Right ventricle myocardium superior (tissue), 1 donor: ENCODE data around the gene PIGB. TPM values are rescaled to one million over a fixed set of nuclear protein-coding genes. Genes with fewer than 3 reads are reported as not detected.
A peak's percentile ranks its signal among the peaks of the same experiment; 100 is the strongest.
"Not testable (repeated sequence)": the region's sequence is repeated elsewhere in the genome, so short reads cannot be mapped to it uniquely, and the experiment has no call there.

ENCODE experiments used
- ATAC-seq: fragments of 200-7000 bp; cut with Tn5 transposase; one replicate; pipeline ENCODE4 v1.9.1; 2020; ENCODE audit warnings: mild to moderate bottlenecking; ENCODE audit not compliant: poor library complexity
- DNase-seq: peaks from one replicate; pipeline ENCODE4 v3.0.0-alpha.2; 2020
- intact Hi-C: fragments of 100-400 bp; cut with DNase I; formaldehyde crosslinking; loops from one replicate; pipeline ENCODE4 v1.11.2; 2022
- microRNA-seq: library from miRNA; unstranded; fragments of <30 nt; microRNA quantifications from one replicate; pipeline ENCODE4 v1.2.0, GENCODE V29; 2020
- total RNA-seq: library from RNA; stranded (reverse); fragmentation: NEBNext Ultra II Directional; extraction: Animal tissue kit (Norgen Biotek cat#: 25700); gene quantifications from one replicate; pipeline ENCODE4 v1.2.1, GENCODE V29; 2021
- donor health status: DM: no; HTN: yes; CAD: no; lungs with severe emphysema.

Gene PIGB
- total RNA-seq, 1 donor from 2014 or later: 3.5 TPM

DNA sequence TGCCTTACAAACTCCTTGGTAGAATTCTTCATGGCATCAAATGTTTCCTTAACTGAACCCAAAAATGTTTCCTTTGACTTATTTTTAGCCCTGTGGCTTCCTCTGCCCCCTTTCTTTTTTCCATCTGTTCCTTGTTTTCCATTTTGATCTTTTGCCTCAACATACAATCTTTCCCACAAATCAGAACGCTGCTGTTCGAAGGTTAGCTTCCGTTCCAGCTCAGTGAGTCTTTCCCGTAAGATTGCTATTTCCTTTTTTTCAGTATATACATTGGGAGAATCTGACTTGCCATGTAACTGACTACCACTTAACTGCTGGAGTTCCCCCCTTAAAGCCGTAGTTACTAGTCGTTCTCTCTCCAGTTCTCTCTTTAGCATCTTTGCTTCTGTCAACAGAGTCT lies 41.2 kb downstream of the PIGB start:
- intact Hi-C loops: no loop called here
- DNase-seq (no peak), ATAC-seq (no peak)

DNA sequence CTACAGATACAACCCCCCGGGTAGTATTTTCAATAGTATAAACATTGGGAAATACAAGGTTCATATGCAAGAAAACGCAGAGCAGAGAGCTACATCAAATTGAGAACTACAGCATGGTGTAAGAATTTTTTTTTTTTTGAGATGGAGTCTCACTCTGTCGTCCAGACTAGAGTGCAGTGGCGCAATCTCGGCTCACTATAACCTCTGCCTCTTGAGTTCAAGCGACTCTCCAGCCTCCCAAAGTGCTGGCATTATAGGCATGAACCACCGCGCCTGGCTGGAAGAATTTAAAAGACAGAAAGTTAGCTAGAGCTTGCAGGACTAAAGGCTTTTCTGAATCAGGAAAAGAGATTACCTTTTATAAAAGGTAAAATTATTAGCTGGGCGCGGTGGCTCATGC lies 42.0 kb downstream of the PIGB start:
- intact Hi-C loops: no loop called here
- DNase-seq (no peak), ATAC-seq (no peak)

- no peak for DNase-seq
- intact Hi-C loops: no loop called here
- no peak for ATAC-seq
Measured at GRCh38 chr15:55362641-55363040, 43.6 kb downstream of the PIGB start.

GRCh38 chr15:55366981-55367380 lies 48.0 kb downstream of the PIGB start:
- ATAC-seq (no peak), DNase-seq (no peak)
- intact Hi-C loops: no loop called here

DNA sequence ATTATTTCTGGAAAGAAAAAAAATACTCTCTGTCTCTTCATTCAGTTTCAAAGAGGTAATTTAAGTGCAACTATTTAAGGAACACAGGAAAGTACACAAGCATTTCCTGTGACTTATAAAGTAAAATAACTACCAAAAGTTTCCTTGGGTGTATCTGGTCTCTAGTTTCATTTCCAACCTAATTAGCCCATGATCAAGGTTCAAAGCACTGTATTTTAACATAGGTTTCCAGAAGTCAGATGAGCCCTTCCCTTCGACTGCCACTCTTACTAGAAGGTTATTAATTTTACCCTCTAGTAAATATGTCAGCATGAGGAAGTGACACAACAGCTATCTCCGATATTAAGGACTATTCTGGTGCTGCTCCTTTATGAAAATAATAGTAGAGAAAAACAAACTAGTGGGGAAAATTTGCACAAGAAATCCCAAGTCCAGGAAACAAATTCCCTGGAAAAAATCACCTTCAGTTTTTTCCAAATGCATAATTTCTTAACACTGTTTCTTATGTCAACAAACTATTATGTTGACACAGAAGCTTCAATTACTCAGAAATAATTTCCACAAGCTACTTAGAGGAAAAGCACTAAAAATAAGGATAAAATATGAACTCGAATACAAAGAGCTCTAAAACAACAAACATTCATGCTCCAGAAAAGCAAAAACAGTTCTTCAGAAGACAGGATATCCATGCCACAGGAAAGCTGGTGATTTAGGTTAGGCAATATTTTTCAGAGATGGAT lies 53.8 kb downstream of the PIGB start:
- DNase-seq: no peak
- intact Hi-C loops: no loop called here
- ATAC-seq: no peak

DNA sequence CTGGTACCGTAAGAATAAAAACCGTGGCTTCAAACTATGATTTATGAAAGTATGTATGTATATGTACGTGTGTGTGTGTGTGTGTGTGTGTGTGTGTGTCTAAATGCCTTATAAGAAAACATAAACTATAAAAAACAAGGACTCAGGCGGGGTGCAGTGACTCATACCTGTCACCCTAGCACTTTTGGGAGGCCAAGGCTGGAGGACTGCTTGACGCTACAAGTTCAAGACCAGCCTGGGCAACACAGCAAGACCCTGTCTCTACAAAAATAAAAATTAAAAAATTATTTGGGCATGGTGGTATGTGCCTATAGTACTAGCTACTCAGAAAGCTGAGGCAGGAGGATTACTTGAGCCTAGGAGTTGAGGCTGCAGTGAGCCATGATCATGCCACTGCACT lies 60.1 kb downstream of the PIGB start:
- intact Hi-C loops: no loop called here
- DNase-seq (no peak), ATAC-seq (no peak)

DNA sequence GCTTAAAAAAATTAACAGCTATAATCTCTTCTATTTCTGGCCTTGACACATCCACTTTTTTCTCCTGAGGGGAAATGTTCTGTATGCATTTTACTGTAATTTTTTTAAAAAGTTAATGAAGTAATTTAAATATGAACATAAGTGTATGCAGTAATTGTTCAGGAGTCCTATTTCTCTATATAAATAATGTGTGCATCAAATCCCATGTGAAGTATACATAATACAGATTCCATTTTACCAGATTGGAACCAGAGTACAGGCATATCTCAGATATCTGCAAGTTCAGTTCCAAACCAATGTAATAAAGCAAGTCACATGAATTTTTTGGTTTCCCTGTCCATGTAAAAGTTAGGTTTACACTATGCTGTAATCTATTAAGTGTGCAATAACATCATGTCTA lies 62.6 kb downstream of the PIGB start:
- DNase-seq (no peak), ATAC-seq (no peak)
- intact Hi-C loops: no loop called here

- intact Hi-C loops: no loop called here
- no peak for ATAC-seq
- no peak for DNase-seq
Measured at GRCh38 chr15:55383687-55384086, 64.7 kb downstream of the PIGB start.

DNA sequence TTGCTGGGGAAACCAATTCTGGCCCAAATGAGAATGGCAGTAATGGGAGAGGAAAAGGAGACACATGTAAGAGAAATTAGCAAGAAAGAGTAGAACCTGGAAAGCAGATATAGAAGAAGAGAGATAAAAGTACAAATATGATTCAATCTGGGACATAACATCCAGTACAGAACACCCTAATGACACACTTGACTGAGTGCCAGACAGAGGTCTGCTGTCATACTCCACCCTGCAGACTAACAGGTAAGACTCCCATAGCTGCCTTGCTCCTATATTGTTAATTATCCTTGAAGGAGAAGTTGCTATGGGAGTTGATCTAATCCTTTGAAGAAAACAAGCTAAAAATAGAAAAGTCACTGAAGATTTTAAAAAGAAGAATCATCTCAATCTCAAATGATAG lies 68.0 kb downstream of the PIGB start:
- ATAC-seq (no peak), DNase-seq (no peak)
- intact Hi-C loops: no loop called here

- DNase-seq (no peak), ATAC-seq (no peak)
- intact Hi-C loops: no loop called here
Measured at GRCh38 chr15:55389264-55389607, 70.2 kb downstream of the PIGB start.

GRCh38 chr15:55394694-55395093 lies 75.7 kb downstream of the PIGB start:
- DNase-seq (no peak), ATAC-seq (no peak)
- intact Hi-C loops: no loop called here

DNA sequence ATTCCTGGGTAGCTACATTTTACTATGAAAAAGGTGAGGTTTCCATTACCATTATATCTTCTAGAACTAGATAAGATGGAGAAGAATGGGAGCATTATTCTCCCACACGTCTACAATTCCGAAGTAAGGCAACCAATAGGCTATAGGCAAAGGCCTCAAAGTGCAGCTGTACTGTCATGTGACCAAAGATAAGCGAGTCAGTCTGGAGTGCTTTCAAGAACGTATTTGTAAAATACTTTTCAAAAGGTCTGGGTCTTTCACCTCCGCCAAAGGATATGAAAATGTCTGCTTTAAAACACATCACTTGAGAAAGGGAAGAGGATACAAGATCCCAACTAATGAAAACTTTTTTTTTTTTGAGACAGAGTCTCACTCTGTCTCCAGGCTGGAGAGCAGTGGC lies 79.2 kb downstream of the PIGB start:
- intact Hi-C loops: no loop called here
- DNase-seq: no peak
- ATAC-seq: no peak

GRCh38 chr15:55400050-55400449 lies 81.0 kb downstream of the PIGB start:
- intact Hi-C loops, ATAC-seq, DNase-seq: not testable (repeated sequence)

GRCh38 chr15:55401786-55402246 lies 82.8 kb downstream of the PIGB start:
- no peak for ATAC-seq
- DNase-seq: no peak
- intact Hi-C loops: no loop called here

DNA sequence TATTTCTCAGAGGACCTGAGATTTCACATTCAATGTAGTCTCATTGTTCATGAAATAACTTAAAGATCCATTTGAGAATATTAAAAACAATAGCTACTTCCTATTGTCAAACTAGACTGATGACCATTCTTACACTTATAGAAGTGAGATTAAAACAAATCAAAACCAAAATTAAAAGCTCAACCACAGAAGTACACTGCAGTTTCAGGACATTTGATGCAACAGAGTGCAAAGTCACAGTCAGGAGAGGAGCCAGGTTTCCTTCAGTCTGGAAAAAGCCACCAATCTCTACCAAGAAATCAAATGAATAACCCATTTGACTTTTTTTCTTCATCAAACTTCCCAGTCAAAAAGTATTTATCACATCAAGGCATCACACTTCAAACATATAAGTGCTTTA lies 83.7 kb downstream of the PIGB start:
- DNase-seq (no peak), ATAC-seq (no peak)
- intact Hi-C loops: no loop called here

GRCh38 chr15:55403531-55403930 lies 84.5 kb downstream of the PIGB start:
- DNase-seq: no peak
- no peak for ATAC-seq
- intact Hi-C loops: no loop called here

Small RNA genes within 50 kb of the gene (microRNA-seq; reads per million reads assigned to microRNA genes)
- 226 reads per million, percentile 64 among the genes with 10 or more reads in this experiment for gene MIR628

Other genes with a start within 250 kb of the PIGB start
- gene RSL24D1, start 122.3 kb upstream of the PIGB start, total RNA-seq: 39.6 TPM
- gene RAB27A, start 29.4 kb upstream of the PIGB start, total RNA-seq: 4.8 TPM
- gene PIGBOS1, start 99 bp upstream of the PIGB start, total RNA-seq: 6.6 TPM
- gene CCPG1, start 89.1 kb downstream of the PIGB start, total RNA-seq: 75.5 TPM
- gene PIERCE2, start 89.3 kb downstream of the PIGB start, total RNA-seq: 7.4 TPM
- gene DNAAF4, start 189.0 kb downstream of the PIGB start, total RNA-seq: 0.81 TPM